ENCODE measurements around the gene TSHZ2.

GRCh38 chr20:53423587-53424146 is 451.5 kb downstream of the TSHZ2 start:
- TF ChIP-seq POLR2AphosphoS5 (IDR thresholded peaks at IDR 0.05; ENCODE audit: low read depth, low read length) = no peak
- no peak for TF ChIP-seq POLR2A (IDR thresholded peaks at IDR 0.05; ENCODE audit: low read depth, low read length)
- TF ChIP-seq TAF1 (IDR thresholded peaks at IDR 0.05; ENCODE audit: borderline replicate concordance, low read depth, low read length) = no peak

Data from GM12892 (cell line).